ENCODE measurements around the gene LCK. TPM values are rescaled to one million over a fixed set of nuclear protein-coding genes. Genes with fewer than 3 reads are reported as not detected.

LCK gene
- total and polyA plus RNA-seq, 2 experiments from 2014 or later = 33.2 to 86.6 TPM

DNA sequence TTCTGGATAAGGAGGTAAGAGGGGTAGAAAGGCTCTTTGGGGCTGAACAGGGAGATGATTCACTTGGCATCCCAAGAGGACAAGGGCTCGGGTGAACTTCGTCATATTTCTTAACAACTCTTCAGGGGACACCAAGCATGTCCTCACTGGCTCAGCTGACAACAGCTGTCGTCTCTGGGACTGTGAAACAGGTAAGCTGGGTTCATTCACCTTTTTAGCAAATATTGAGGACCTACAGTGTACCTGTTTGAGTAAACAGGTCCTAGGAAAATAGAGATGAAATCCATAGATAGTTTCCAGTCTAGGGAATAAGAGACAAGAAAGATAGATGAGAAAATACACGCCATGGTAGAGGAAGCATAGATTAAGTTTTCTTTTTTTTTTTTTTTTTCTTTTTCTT is 26.8 kb upstream of the LCK start (continued):
- TF ChIP-seq, protein P1, sequence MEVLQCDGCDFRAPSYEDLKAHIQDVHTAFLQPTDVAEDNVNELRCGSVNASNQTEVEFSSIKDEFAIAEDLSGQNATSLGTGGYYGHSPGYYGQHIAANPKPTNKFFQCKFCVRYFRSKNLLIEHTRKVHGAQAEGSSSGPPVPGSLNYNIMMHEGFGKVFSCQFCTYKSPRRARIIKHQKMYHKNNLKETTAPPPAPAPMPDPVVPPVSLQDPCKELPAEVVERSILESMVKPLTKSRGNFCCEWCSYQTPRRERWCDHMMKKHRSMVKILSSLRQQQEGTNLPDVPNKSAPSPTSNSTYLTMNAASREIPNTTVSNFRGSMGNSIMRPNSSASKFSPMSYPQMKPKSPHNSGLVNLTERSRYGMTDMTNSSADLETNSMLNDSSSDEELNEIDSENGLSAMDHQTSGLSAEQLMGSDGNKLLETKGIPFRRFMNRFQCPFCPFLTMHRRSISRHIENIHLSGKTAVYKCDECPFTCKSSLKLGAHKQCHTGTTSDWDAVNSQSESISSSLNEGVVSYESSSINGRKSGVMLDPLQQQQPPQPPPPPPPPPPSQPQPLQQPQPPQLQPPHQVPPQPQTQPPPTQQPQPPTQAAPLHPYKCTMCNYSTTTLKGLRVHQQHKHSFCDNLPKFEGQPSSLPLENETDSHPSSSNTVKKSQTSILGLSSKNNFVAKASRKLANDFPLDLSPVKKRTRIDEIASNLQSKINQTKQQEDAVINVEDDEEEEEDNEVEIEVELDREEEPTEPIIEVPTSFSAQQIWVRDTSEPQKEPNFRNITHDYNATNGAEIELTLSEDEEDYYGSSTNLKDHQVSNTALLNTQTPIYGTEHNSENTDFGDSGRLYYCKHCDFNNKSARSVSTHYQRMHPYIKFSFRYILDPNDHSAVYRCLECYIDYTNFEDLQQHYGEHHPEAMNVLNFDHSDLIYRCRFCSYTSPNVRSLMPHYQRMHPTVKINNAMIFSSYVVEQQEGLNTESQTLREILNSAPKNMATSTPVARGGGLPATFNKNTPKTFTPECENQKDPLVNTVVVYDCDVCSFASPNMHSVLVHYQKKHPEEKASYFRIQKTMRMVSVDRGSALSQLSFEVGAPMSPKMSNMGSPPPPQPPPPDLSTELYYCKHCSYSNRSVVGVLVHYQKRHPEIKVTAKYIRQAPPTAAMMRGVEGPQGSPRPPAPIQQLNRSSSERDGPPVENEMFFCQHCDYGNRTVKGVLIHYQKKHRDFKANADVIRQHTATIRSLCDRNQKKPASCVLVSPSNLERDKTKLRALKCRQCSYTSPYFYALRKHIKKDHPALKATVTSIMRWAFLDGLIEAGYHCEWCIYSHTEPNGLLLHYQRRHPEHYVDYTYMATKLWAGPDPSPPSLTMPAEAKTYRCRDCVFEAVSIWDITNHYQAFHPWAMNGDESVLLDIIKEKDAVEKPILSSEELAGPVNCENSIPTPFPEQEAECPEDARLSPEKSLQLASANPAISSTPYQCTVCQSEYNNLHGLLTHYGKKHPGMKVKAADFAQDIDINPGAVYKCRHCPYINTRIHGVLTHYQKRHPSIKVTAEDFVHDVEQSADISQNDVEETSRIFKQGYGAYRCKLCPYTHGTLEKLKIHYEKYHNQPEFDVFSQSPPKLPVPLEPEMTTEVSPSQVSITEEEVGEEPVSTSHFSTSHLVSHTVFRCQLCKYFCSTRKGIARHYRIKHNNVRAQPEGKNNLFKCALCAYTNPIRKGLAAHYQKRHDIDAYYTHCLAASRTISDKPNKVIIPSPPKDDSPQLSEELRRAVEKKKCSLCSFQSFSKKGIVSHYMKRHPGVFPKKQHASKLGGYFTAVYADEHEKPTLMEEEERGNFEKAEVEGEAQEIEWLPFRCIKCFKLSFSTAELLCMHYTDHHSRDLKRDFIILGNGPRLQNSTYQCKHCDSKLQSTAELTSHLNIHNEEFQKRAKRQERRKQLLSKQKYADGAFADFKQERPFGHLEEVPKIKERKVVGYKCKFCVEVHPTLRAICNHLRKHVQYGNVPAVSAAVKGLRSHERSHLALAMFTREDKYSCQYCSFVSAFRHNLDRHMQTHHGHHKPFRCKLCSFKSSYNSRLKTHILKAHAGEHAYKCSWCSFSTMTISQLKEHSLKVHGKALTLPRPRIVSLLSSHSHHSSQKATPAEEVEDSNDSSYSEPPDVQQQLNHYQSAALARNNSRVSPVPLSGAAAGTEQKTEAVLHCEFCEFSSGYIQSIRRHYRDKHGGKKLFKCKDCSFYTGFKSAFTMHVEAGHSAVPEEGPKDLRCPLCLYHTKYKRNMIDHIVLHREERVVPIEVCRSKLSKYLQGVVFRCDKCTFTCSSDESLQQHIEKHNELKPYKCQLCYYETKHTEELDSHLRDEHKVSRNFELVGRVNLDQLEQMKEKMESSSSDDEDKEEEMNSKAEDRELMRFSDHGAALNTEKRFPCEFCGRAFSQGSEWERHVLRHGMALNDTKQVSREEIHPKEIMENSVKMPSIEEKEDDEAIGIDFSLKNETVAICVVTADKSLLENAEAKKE (CRISPR knock-in tag; IDR thresholded peaks at IDR 0.05) = no peak
- no peak for TF ChIP-seq STAT1 (IDR thresholded peaks at IDR 0.05; ENCODE audit: unreplicated experiment)

DNA sequence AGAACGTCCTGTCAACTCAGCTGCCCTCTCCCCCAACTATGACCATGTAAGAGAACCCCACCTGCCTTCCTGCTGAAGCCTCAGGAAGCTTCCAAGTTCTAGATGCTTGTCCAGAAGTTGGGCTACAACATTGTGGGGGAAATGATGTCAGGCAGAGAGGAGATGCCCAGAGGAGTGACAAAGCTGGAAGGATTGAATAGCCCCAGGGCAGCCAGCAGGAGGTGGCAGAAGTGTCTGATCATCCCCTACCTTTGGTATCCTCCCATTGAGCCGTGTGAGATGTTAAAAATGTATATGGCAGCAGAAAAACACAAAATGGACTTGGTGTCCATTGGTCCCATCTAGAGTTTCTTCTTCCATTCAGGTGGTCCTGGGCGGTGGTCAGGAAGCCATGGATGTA is 22.3 kb upstream of the LCK start:
- Mint-ChIP-seq H3K27ac (no peak overlapping the region), H3K27me3 (ENCODE audit: insufficient read depth, low read depth, poor library complexity) (peaks cover 3% of the 10 kb centered on the region), H3K36me3 (ENCODE audit: low read depth) (peaks cover 81% of the 10 kb centered on the region), H3K4me3 (no peak overlapping the region), H3K4me1 (peaks cover 8% of the 10 kb centered on the region), H3K9me3 (no peaks in the 10 kb centered on the region)
- Histone ChIP-seq H3K27ac (ENCODE audit: low read depth) (no peak overlapping the region), H3K4me2 (no peak overlapping the region), H3K9me2 (ENCODE audit: insufficient read depth) (no peaks in the 10 kb centered on the region), H2AFZ (no peak overlapping the region), H3F3A (replicated peaks; ENCODE audit: low read depth) (peaks cover 24% of the 10 kb centered on the region), H3K79me2 (replicated peaks; ENCODE audit: insufficient read depth) (peaks cover 9% of the 10 kb centered on the region), H3K4me1 (ENCODE audit: insufficient read depth) (no peaks in the 10 kb centered on the region), H3K27me3 (ENCODE audit: insufficient read depth) (no peaks in the 10 kb centered on the region), H3K4me3 (no peak overlapping the region), H4K20me1 (replicated peaks; ENCODE audit: insufficient read depth) (peaks cover 5% of the 10 kb centered on the region), H3K36me3 (ENCODE audit: insufficient read depth) (peaks cover 64% of the 10 kb centered on the region)
- ATAC-seq (no peak), DNase-seq (ENCODE audit: low spot score) (no peak)
- TF ChIP-seq, protein P1 (CRISPR knock-in tag; IDR thresholded peaks at IDR 0.05) = no peak
- TF ChIP-seq POLR2AphosphoS5 (IDR thresholded peaks at IDR 0.05; ENCODE audit: low read depth) (no peak), EZH2 (IDR thresholded peaks at IDR 0.05; ENCODE audit: low read depth, unreplicated experiment) (no peak), STAT1 (IDR thresholded peaks at IDR 0.05; ENCODE audit: unreplicated experiment) (no peak), ZNF114 (CRISPR knock-in tag; IDR thresholded peaks at IDR 0.05) (no peak), NANOG (IDR thresholded peaks at IDR 0.05; ENCODE audit: borderline replicate concordance) (no peak), EZH2phosphoT487 (IDR thresholded peaks at IDR 0.05; ENCODE audit: unreplicated experiment) (no peak)
- TF ChIP-seq, protein P2, sequence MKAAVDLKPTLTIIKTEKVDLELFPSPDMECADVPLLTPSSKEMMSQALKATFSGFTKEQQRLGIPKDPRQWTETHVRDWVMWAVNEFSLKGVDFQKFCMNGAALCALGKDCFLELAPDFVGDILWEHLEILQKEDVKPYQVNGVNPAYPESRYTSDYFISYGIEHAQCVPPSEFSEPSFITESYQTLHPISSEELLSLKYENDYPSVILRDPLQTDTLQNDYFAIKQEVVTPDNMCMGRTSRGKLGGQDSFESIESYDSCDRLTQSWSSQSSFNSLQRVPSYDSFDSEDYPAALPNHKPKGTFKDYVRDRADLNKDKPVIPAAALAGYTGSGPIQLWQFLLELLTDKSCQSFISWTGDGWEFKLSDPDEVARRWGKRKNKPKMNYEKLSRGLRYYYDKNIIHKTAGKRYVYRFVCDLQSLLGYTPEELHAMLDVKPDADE (IDR thresholded peaks at IDR 0.05) = no peak

Data from GM23338 (cell line).